HG02938 (cell line): Measurements from ENCODE around the gene PDE6H.

Experiments
- ATAC-seq: cut with Tn5 transposase; IDR thresholded peaks from one replicate; pipeline ENCODE4 v1.9.1; 2021; ENCODE audit warnings: mild to moderate bottlenecking, moderate library complexity; ENCODE audit not compliant: unreplicated experiment

PDE6H gene

GRCh38 chr12:14965221-14965620, 7.6 kb upstream of the PDE6H start:
- no peak for ATAC-seq

GRCh38 chr12:14968478-14968877, 4.4 kb upstream of the PDE6H start:
- no peak for ATAC-seq

- no peak for ATAC-seq
Measured at GRCh38 chr12:14970473-14970872, 2.4 kb upstream of the PDE6H start.

- ATAC-seq, result no peak
Measured at GRCh38 chr12:14974633-14975032, 1.8 kb downstream of the PDE6H start.

- ATAC-seq, result no peak
Measured at GRCh38 chr12:14975457-14975856, 2.6 kb downstream of the PDE6H start.

GRCh38 chr12:14976658-14977057, 3.8 kb downstream of the PDE6H start:
- ATAC-seq, result no peak

GRCh38 chr12:14979468-14979867, 6.6 kb downstream of the PDE6H start:
- no peak for ATAC-seq

GRCh38 chr12:14981049-14981448, 8.2 kb downstream of the PDE6H start:
- ATAC-seq, result no peak

GRCh38 chr12:14982562-14982961, 9.7 kb downstream of the PDE6H start:
- ATAC-seq, result no peak

- ATAC-seq, result no peak
Measured at GRCh38 chr12:14982991-14983390, 10.1 kb downstream of the PDE6H start.

GRCh38 chr12:14984036-14984435, 11.2 kb downstream of the PDE6H start:
- no peak for ATAC-seq

- ATAC-seq, result no peak
Measured at GRCh38 chr12:14984766-14985285, 12.0 kb downstream of the PDE6H start.

- no peak for ATAC-seq
Measured at GRCh38 chr12:14986449-14986848, 13.6 kb downstream of the PDE6H start.

- ATAC-seq, result no peak
Measured at GRCh38 chr12:14988035-14988434, 15.2 kb downstream of the PDE6H start.

- no peak for ATAC-seq
Measured at GRCh38 chr12:14989790-14990189, 16.9 kb downstream of the PDE6H start.

GRCh38 chr12:14991069-14991468, 18.2 kb downstream of the PDE6H start:
- ATAC-seq, result no peak

GRCh38 chr12:14992673-14993072, 19.8 kb downstream of the PDE6H start:
- no peak for ATAC-seq

GRCh38 chr12:14993117-14993516, 20.3 kb downstream of the PDE6H start:
- no peak for ATAC-seq

- no peak for ATAC-seq
Measured at GRCh38 chr12:14993537-14994266, 20.9 kb downstream of the PDE6H start.

- no peak for ATAC-seq
Measured at GRCh38 chr12:14994610-14995009, 21.8 kb downstream of the PDE6H start.

- no peak for ATAC-seq
Measured at GRCh38 chr12:14995583-14996425, 23.0 kb downstream of the PDE6H start.

- ATAC-seq, result no peak
Measured at GRCh38 chr12:14997998-14998397, 25.2 kb downstream of the PDE6H start.
